Measurements from ENCODE around the gene PGAM4.
"Not testable (repeated sequence)": the region's sequence is repeated elsewhere in the genome, so short reads cannot be mapped to it uniquely, and the experiment has no call there.

PGAM4 gene

GRCh38 chrX:77969538-77969937 is at the start of gene PGAM4:
TSS of gene PGAM4 (minus strand) at chrX:77969638. CDS start at chrX:77969638, 0 bp downstream.
- DNase-seq = no peak

- no peak for DNase-seq
Observed at GRCh38 chrX:78011846-78012245, 42.4 kb upstream of the PGAM4 start.

GRCh38 chrX:77979870-77980269 is 10.4 kb upstream of the PGAM4 start:
- no peak for DNase-seq

- no peak for DNase-seq
Observed at GRCh38 chrX:77977518-77977917, 8.1 kb upstream of the PGAM4 start.

GRCh38 chrX:77977095-77977494 is 7.7 kb upstream of the PGAM4 start:
- DNase-seq = no peak

GRCh38 chrX:77975755-77976154 is 6.3 kb upstream of the PGAM4 start:
- no peak for DNase-seq

- DNase-seq = no peak
Observed at GRCh38 chrX:77967631-77968030, 1.8 kb downstream of the PGAM4 start.

GRCh38 chrX:77966361-77966760 is 3.1 kb downstream of the PGAM4 start:
- no peak for DNase-seq

GRCh38 chrX:77962068-77962902 is 7.2 kb downstream of the PGAM4 start:
- no peak for DNase-seq

- no peak for DNase-seq
Observed at GRCh38 chrX:77961063-77961462, 8.4 kb downstream of the PGAM4 start.

GRCh38 chrX:77960567-77960966 is 8.9 kb downstream of the PGAM4 start:
- DNase-seq = no peak

- DNase-seq = no peak
Observed at GRCh38 chrX:77953708-77954107, 15.7 kb downstream of the PGAM4 start.

GRCh38 chrX:77953302-77953701 is 16.1 kb downstream of the PGAM4 start:
- DNase-seq = no peak

- DNase-seq = no peak
Observed at GRCh38 chrX:77952173-77952572, 17.3 kb downstream of the PGAM4 start.

GRCh38 chrX:77949840-77950239 is 19.6 kb downstream of the PGAM4 start:
- DNase-seq = no peak

GRCh38 chrX:77946571-77946970 is 22.9 kb downstream of the PGAM4 start:
- no peak for DNase-seq

- no peak for DNase-seq
Observed at GRCh38 chrX:77945910-77946545, 23.4 kb downstream of the PGAM4 start.

GRCh38 chrX:77945031-77945430 is 24.4 kb downstream of the PGAM4 start:
- not testable (repeated sequence) for DNase-seq

GRCh38 chrX:77938083-77938680 is 31.3 kb downstream of the PGAM4 start:
- DNase-seq = no peak

GRCh38 chrX:77937291-77937690 is 32.1 kb downstream of the PGAM4 start:
- no peak for DNase-seq

- DNase-seq = no peak
Observed at GRCh38 chrX:77936299-77936698, 33.1 kb downstream of the PGAM4 start.

- no peak for DNase-seq
Observed at GRCh38 chrX:77935886-77936285, 33.6 kb downstream of the PGAM4 start.

GRCh38 chrX:77930581-77930980 is 38.9 kb downstream of the PGAM4 start:
- DNase-seq = no peak

- no peak for DNase-seq
Observed at GRCh38 chrX:77925764-77926163, 43.7 kb downstream of the PGAM4 start.
